GM12878 (cell line): ENCODE measurements around the gene SF3B6. TPM values are rescaled to one million over a fixed set of nuclear protein-coding genes. Genes with fewer than 3 reads are reported as not detected.

Experiments
- ATAC-seq: fragments of 200-7000 bp; cut with Tn5 transposase; 3 replicates; pipeline ENCODE4 v1.9.1; 2020; ENCODE audit warnings: mild to moderate bottlenecking, moderate library complexity
- BruUV-seq: library from RNA; stranded (reverse); fragments of 400-500 nt; replicated peaks from 2 replicates; lab custom pipeline; 2021; lab: Mats Ljungman, UMichigan
- CTCF ChIA-PET: fragments of 300-600 bp; sonication (Branson Sonifier 250); formaldehyde crosslinking; extraction: SDS; loops from one replicate; lab custom pipeline; 2021; ENCODE audit warnings: inconsistent platforms; lab: Yijun Ruan, JAX
- POLR2A ChIA-PET: fragments of 350-600 bp; formaldehyde crosslinking; extraction: SDS; loops from one replicate; lab custom pipeline; 2021; ENCODE audit warnings: inconsistent platforms; lab: Charles Lee
- RAD21 ChIA-PET: fragments of 300-600 bp; sonication (Branson Sonifier 250); formaldehyde crosslinking; loops from one replicate; lab custom pipeline; 2023; ENCODE audit warnings: antibody characterized with exemption; ENCODE audit not compliant: unreplicated experiment; lab: Charles Lee
- SMC1A ChIA-PET: fragments of 300-600 bp; sonication (Branson Sonifier 250); formaldehyde crosslinking; loops from one replicate; lab custom pipeline; 2023; ENCODE audit not compliant: unreplicated experiment, uncharacterized antibody; lab: Charles Lee
- DNase-seq: peaks from one replicate; pipeline ENCODE4 v3.0.0-alpha.2; 2011; ENCODE audit warnings: low read depth, low spot score
- FAIRE-seq: peaks from 3 replicates; lab custom pipeline; 2011; peaks lifted over from hg19 to GRCh38; lab: Jason Lieb, UNC
- H2AFZ ChIP-seq: 2 replicates; pipeline ENCODE4 v1.6.0; 2011; ENCODE audit warnings: low read depth, low read length, control low read depth; ENCODE audit not compliant: control insufficient read depth
- H3K27ac ChIP-seq: 2 replicates; pipeline ENCODE4 v1.5.1; 2011; ENCODE audit warnings: control low read depth; ENCODE audit not compliant: control insufficient read depth, insufficient read depth
- H3K27me3 ChIP-seq, 2 experiments: replicated peaks in 1 of 2; 2 replicates each; pipeline versions ENCODE4 v1.6.0 to v1.6.1; 2011; ENCODE audit warnings: low read length in 1 of 2; ENCODE audit not compliant: control insufficient read depth in 2 of 2, insufficient read depth in 2 of 2
- H3K36me3 ChIP-seq, 2 experiments: 2 replicates each; pipeline ENCODE4 v1.5.1; 2011; ENCODE audit warnings: low read length in 1 of 2; ENCODE audit not compliant: control insufficient read depth in 2 of 2, insufficient read depth in 2 of 2
- H3K4me1 ChIP-seq: 2 replicates; pipeline ENCODE4 v1.6.1; 2011; ENCODE audit warnings: mild to moderate bottlenecking, low read length, moderate library complexity, mixed read lengths; ENCODE audit not compliant: control insufficient read depth, insufficient read depth
- H3K4me2 ChIP-seq: 2 replicates; pipeline ENCODE4 v1.6.0; 2011; ENCODE audit warnings: control low read depth; ENCODE audit not compliant: control insufficient read depth, insufficient read depth
- H3K4me3 ChIP-seq: fragments of 200-600 bp; sonication (generic); 2 replicates; pipeline ENCODE4 v1.5.1; 2016
- H3K79me2 ChIP-seq: 2 replicates; pipeline ENCODE4 v1.6.0; 2011; ENCODE audit warnings: low read length; ENCODE audit not compliant: control insufficient read depth, insufficient read depth
- H3K9ac ChIP-seq: 2 replicates; pipeline ENCODE4 v1.8.0; 2011; ENCODE audit warnings: low read length, control low read depth, mixed read lengths; ENCODE audit not compliant: control insufficient read depth, insufficient read depth
- H3K9me3 ChIP-seq: replicated peaks from 3 replicates; pipeline ENCODE4 v1.5.1; 2011; ENCODE audit warnings: mild to moderate bottlenecking, low read length; ENCODE audit not compliant: control insufficient read depth, insufficient read depth
- H4K20me1 ChIP-seq: 2 replicates; pipeline ENCODE4 v1.6.0; 2011; ENCODE audit not compliant: control insufficient read depth, insufficient read depth
- FOXK2 ChIP-seq: fragments of 450-650 bp; IDR thresholded peaks from 2 replicates; pipeline ENCODE4 v1.6.1; 2017; ENCODE audit warnings: mild to moderate bottlenecking, moderate library complexity
- IKZF2 ChIP-seq, 2 experiments: fragments of 450-650 bp; IDR thresholded peaks; 2 replicates each; pipeline ENCODE4 v1.6.1; 2017; ENCODE audit warnings: mild to moderate bottlenecking in 2 of 2, moderate library complexity in 2 of 2
- KAT2A ChIP-seq: conservative IDR thresholded peaks from 2 replicates; pipeline ENCODE4 v1.6.1; 2011; ENCODE audit warnings: low read depth, low read length; ENCODE audit not compliant: control insufficient read depth
- RELA ChIP-seq: fragments of 450-650 bp; IDR thresholded peaks from 2 replicates; pipeline ENCODE4 v1.8.0; 2014; ENCODE audit warnings: borderline replicate concordance; ENCODE audit not compliant: partially characterized antibody
- SMARCA5 ChIP-seq: fragments of 450-650 bp; IDR thresholded peaks from 2 replicates; pipeline ENCODE4 v1.6.1; 2017; ENCODE audit warnings: mild to moderate bottlenecking
- SREBF2 ChIP-seq: IDR thresholded peaks from 2 replicates; pipeline ENCODE4 v1.6.1; 2012; ENCODE audit warnings: mild to moderate bottlenecking, low read length
- TCF12 ChIP-seq: IDR thresholded peaks from 2 replicates; pipeline ENCODE4 v1.6.1; 2011; ENCODE audit warnings: low read depth, mild to moderate bottlenecking, low read length
- ZNF384 ChIP-seq: IDR thresholded peaks from 2 replicates; pipeline ENCODE4 v1.6.1; 2012; ENCODE audit warnings: low read depth, mild to moderate bottlenecking, low read length, improper control_type of control experiment, borderline replicate concordance
- WGBS: methylation state at CpG from one replicate; pipeline ENCODE4 v1.1.6; 2016; ENCODE audit warnings: low lambda C conversion rate; ENCODE audit not compliant: insufficient replicate concordance, insufficient coverage; ENCODE audit errors: missing lambda C conversion rate; 5-methylcytosine and 5-hydroxymethylcytosine counted together
- in situ Hi-C: fragments of 300-500 bp; cut with MboI; formaldehyde crosslinking; loops from 9 replicates; pipeline ENCODE4 v1.14.3; 2018; ENCODE audit warnings: mixed read lengths
- intact Hi-C: fragments of 100-400 bp; cut with micrococcal nuclease; formaldehyde crosslinking; loops from one replicate; pipeline ENCODE4 v1.14.2; 2022; ENCODE audit not compliant: unreplicated experiment
- polyA plus RNA-seq, 11 experiments: library from polyadenylated mRNA; depleted of rRNA in 4 of 11; unstranded in 6 of 11; stranded (reverse) in 5 of 11; fragments of >200 nt; fragmentation: Nextera tagmentation in 4 of 11; fragmentation: Illumina TruSeq in 1 of 11; extraction: Ambion mirVana in 4 of 11; extraction: Trizol in 1 of 11; gene quantifications; 1 replicate in 1 of 11; 2 replicates in 10 of 11; pipeline versions ENCODE4 v1.2.1 to v1.2.3, GENCODE V29; 2011 to 2016; ENCODE audit warnings: inconsistent platforms in 2 of 11, missing spikeins in 2 of 11, low read depth in 1 of 11
- total RNA-seq, 4 experiments: library from RNA; depleted of rRNA in 3 of 4; stranded (reverse); fragments of >200 nt in 3 of 4; fragmentation: Illumina TruSeq in 1 of 4; extraction: Trizol in 1 of 4; gene quantifications; 2 replicates each; pipeline versions ENCODE4 v1.2.1 to v1.2.3, GENCODE V29; 2013 to 2021
- TF ChIP-seq, protein P1 (sequence below): fragments of 450-650 bp; conservative IDR thresholded peaks from 2 replicates; pipeline ENCODE4 v1.6.1; 2017; ENCODE audit warnings: mild to moderate bottlenecking, moderate library complexity

SF3B6 gene
- total and polyA plus RNA-seq, 10 of the 15 experiments (the other 5 are each of a cell fraction or from before 2014, with no cell fraction given), result 118 to 584 (median 270) TPM

- ChIA-PET RAD21 (interaction anchor here (1.1 kb wide), 1 partner anchor 11 kb away, joined by 3 read pairs; no protein-coding TSS in a partner anchor), SMC1A (interaction anchor here (1.5 kb wide), 1 partner anchor 11 kb away, joined by 6 read pairs; the partner anchor contains the start of gene PFN4), CTCF (interaction anchor here (0.6 to 1.3 kb wide), 4 partner anchors 22 to 487 kb away, joined by 3 to 4 read pairs (median 3); no protein-coding TSS in a partner anchor), POLR2A (interaction anchor here (1.9 kb wide), 1 partner anchor 11 kb away, joined by 5 read pairs; the partner anchor contains the start of gene PFN4)
- TF ChIP-seq SMARCA5 (no peak), IKZF2 (IDR thresholded peaks at IDR 0.05) (no peak), TCF12 (no peak), KAT2A (no peak), SREBF2 (no peak), FOXK2 (no peak), ZNF384 (no peak), RELA (no peak)
- TF ChIP-seq, protein P1, sequence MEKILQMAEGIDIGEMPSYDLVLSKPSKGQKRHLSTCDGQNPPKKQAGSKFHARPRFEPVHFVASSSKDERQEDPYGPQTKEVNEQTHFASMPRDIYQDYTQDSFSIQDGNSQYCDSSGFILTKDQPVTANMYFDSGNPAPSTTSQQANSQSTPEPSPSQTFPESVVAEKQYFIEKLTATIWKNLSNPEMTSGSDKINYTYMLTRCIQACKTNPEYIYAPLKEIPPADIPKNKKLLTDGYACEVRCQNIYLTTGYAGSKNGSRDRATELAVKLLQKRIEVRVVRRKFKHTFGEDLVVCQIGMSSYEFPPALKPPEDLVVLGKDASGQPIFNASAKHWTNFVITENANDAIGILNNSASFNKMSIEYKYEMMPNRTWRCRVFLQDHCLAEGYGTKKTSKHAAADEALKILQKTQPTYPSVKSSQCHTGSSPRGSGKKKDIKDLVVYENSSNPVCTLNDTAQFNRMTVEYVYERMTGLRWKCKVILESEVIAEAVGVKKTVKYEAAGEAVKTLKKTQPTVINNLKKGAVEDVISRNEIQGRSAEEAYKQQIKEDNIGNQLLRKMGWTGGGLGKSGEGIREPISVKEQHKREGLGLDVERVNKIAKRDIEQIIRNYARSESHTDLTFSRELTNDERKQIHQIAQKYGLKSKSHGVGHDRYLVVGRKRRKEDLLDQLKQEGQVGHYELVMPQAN, result no peak
- no peak for DNase-seq
- in situ Hi-C loops, result no loop called here
- intact Hi-C loops, result no loop called here
- H3K27me3 ChIP-seq, result no peaks in the 10 kb centered on the region
- no peaks in the 10 kb centered on the region; the same call in 1 of the 3 replicates for H3K9me3 ChIP-seq
- no peak overlapping the region for H3K9ac ChIP-seq
- no peaks in the 10 kb centered on the region for H3K4me1 ChIP-seq
- BruUV-seq, result no TSS peak
- FAIRE-seq, result no peak
- H3K79me2 ChIP-seq, result no peaks in the 10 kb centered on the region
- no peaks in the 10 kb centered on the region for H4K20me1 ChIP-seq
- no peak overlapping the region for H3K4me2 ChIP-seq
- H2AFZ ChIP-seq, result no peak overlapping the region
- WGBS, result 85% methylated on average over 2 of the region's 2 CpGs
- ATAC-seq, result no peak
- no peaks in the 10 kb centered on the region for H3K36me3 ChIP-seq
- no peak overlapping the region for H3K27ac ChIP-seq
- H3K4me3 ChIP-seq, result no peak overlapping the region
These were observed 35.3 kb upstream of the SF3B6 start for GRCh38 chr2:24111407-24111901.
